ENCODE measurements around the gene CAMSAP3. TPM values are rescaled to one million over a fixed set of nuclear protein-coding genes. Genes with fewer than 3 reads are reported as not detected.

The CAMSAP3 gene, protein sequence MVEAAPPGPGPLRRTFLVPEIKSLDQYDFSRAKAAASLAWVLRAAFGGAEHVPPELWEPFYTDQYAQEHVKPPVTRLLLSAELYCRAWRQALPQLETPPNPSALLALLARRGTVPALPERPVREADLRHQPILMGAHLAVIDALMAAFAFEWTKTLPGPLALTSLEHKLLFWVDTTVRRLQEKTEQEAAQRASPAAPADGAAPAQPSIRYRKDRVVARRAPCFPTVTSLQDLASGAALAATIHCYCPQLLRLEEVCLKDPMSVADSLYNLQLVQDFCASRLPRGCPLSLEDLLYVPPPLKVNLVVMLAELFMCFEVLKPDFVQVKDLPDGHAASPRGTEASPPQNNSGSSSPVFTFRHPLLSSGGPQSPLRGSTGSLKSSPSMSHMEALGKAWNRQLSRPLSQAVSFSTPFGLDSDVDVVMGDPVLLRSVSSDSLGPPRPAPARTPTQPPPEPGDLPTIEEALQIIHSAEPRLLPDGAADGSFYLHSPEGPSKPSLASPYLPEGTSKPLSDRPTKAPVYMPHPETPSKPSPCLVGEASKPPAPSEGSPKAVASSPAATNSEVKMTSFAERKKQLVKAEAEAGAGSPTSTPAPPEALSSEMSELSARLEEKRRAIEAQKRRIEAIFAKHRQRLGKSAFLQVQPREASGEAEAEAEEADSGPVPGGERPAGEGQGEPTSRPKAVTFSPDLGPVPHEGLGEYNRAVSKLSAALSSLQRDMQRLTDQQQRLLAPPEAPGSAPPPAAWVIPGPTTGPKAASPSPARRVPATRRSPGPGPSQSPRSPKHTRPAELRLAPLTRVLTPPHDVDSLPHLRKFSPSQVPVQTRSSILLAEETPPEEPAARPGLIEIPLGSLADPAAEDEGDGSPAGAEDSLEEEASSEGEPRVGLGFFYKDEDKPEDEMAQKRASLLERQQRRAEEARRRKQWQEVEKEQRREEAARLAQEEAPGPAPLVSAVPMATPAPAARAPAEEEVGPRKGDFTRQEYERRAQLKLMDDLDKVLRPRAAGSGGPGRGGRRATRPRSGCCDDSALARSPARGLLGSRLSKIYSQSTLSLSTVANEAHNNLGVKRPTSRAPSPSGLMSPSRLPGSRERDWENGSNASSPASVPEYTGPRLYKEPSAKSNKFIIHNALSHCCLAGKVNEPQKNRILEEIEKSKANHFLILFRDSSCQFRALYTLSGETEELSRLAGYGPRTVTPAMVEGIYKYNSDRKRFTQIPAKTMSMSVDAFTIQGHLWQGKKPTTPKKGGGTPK
- 15.5 TPM for total RNA-seq

DNA sequence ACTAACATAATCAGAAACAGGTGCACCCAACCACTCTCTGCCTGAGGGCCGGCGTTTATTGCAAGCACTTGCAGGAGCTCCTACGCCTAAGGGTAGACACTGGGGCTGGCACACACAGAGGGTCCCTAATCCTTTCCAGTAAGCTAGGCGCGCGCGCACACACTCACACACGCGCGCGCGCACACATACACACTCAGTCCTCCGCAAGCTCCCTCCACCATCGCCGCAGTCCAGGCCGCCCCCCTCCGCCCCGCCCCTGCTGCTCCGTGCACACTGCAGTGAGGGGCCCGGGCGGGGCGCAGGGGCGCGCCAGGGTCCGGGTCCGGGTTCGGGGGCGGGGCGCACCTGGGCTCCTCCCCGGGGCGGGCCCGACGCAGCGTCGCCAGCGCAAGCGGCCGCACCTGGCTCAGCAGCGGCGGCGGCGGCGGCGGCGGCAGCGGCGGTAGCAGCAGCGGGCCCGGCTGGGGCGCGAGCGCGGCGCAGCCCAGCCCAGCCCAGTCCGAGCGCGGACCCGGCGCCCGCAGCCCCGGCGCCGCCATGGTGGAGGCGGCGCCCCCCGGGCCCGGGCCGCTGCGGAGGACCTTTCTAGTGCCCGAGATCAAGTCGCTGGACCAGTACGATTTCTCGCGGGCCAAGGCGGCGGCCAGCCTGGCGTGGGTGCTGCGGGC is at the start of gene CAMSAP3:
Gene CAMSAP3, plus strand, starts transcription at position 398 of the 668 bp plus-strand sequence. Its CDS starts 140 bp downstream, at position 538.

DNA sequence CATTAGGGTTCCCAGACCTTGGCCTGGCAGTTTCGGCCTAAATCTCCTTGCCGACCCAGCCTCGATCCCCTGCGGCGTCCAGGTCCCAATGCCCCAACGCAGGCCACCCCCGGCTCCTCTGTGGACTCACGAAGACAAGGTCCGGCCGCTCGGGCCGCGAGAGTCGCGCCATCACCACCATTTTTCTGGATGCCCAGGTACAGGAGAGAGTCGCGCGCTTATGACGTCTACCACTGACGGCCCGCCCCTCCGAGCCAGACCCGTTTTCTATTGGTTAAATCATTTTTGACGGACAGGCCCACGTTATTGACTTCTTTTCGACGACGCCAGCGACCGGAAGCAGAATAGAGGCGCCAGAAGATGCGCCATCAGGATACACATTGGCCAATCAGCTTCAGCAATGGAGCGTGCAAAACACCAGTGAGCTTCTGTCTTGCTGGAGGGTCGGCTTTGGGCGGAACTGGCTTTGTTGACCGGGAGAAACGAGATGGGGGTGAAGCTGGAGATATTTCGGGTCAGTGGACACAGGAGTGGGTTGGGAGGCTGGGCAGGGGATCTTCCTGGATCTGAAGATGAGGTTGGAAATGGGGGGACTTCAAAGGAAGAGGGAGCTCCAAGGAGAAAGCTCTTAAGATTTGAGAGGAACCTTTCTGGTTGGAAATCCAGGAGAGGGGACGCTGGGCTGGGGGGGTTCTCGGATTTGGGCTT is 33.8 kb downstream of the CAMSAP3 start, which contains the start of the genes PET100 and XAB2:
Gene PET100, plus strand, starts transcription at position 447 of the 708 bp plus-strand sequence. Its CDS starts 41 bp downstream, at position 488.
Gene XAB2, minus strand, starts transcription at position 199 of the 708 bp plus-strand sequence. Its CDS starts 18 bp downstream, at position 181.

DNA sequence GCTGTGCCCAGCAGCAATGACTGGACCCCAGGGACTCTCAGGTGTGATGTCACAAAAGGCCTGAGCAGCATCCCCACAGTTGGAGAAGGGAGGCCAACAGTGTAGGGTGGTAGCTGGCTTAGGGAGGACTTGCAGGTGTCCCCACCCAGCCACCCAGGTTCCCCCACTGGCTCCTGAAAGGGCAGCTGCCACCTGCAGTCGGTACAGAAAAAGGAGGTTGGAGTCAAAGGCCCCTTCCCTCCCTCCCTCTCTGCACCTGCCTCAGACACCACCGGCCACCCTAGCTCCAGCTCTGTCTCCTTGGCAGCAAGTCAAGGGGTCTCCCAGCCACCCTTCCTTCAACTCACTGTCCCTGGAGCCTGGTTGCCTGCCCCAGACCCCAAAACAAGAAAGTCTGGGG is 38.0 kb downstream of the CAMSAP3 start, which contains the start of gene PCP2:
Gene PCP2, minus strand, starts transcription at position 22 of the 400 bp plus-strand sequence. CDS start 262 bp downstream, outside the sequence.

DNA sequence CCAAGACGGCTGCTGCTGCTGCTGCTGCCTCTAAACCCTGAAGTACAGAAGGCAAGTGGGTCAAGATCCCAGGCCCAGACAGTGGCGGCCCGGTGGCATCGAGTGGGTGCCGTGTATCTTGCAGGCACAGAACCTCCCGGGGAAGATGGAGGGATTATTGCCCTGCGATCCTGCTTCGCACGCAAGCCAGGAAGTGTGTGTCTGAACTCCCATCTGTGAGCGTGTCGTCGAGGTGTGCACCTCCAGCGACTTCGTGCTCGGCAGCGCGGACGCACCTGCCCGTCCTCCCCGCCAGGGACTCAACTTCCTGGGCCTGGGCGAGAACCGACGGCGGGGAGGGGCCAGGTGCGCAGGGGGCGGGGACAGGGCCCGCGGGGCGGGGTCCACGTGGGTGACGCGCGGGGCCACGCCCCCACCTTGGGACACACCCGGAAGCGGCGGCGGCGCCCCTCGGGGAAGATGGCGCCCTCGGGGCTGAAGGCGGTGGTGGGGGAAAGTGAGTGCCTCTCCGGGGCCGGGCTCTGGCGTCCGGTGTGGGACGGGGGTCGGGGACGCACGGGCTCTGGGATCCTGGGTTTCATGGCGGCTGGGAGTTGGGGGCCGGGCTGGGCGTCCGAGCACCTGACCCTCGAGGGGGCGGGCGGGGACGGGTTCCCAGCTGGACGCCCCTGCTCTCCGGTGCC is 41.2 kb downstream of the CAMSAP3 start, which contains the start of gene STXBP2:
Gene STXBP2, plus strand, starts transcription at position 420 of the 683 bp plus-strand sequence. Its CDS starts 40 bp downstream, at position 460.

Small RNA genes lying within 50 kb of the gene (small RNA-seq; reads per million reads assigned to genes)
- not detected for gene MIR6792

Other genes starting within 250 kb of the CAMSAP3 start
- gene ARHGEF18, start 246.9 kb upstream of the CAMSAP3 start, total RNA-seq, result 25.1 TPM
- 1.8 TPM for gene PEX11G, start 106.8 kb upstream of the CAMSAP3 start, total RNA-seq
- 11.3 TPM for gene ZNF358, start 79.8 kb upstream of the CAMSAP3 start, total RNA-seq
- gene MCOLN1, start 73.2 kb upstream of the CAMSAP3 start, total RNA-seq, result 9.9 TPM
- 63.7 TPM for gene PNPLA6, start 60.1 kb upstream of the CAMSAP3 start, total RNA-seq
- 18.2 TPM for gene XAB2, start 33.7 kb downstream of the CAMSAP3 start, total RNA-seq
- 23.3 TPM for gene PET100, start 33.9 kb downstream of the CAMSAP3 start, total RNA-seq
- gene PCP2, start 37.9 kb downstream of the CAMSAP3 start, total RNA-seq, result not detected
- 3.5 TPM for gene STXBP2, start 41.2 kb downstream of the CAMSAP3 start, total RNA-seq
- gene RETN, start 73.2 kb downstream of the CAMSAP3 start, total RNA-seq, result 0.92 TPM
- gene MCEMP1, start 81.2 kb downstream of the CAMSAP3 start, total RNA-seq, result not detected
- 16.1 TPM for gene TRAPPC5, start 85.0 kb downstream of the CAMSAP3 start, total RNA-seq
- gene FCER2, start 106.3 kb downstream of the CAMSAP3 start, total RNA-seq, result 0.46 TPM
- 0.92 TPM for gene CLEC4G, start 136.2 kb downstream of the CAMSAP3 start, total RNA-seq
- gene CD209, start 151.7 kb downstream of the CAMSAP3 start, total RNA-seq, result 0.69 TPM
- not detected for gene CLEC4M, start 167.4 kb downstream of the CAMSAP3 start, total RNA-seq
- gene EVI5L, start 234.4 kb downstream of the CAMSAP3 start, total RNA-seq, result 55.4 TPM

All from diencephalon (tissue), 1 donor.